HG03432 (cell line): ENCODE results near the gene DCTN4.

Experiments used
- ATAC-seq: cut with Tn5 transposase; IDR thresholded peaks from one replicate; pipeline ENCODE4 v1.9.1; 2021; ENCODE audit warnings: mild to moderate bottlenecking, moderate library complexity; ENCODE audit not compliant: unreplicated experiment

Gene DCTN4

DNA sequence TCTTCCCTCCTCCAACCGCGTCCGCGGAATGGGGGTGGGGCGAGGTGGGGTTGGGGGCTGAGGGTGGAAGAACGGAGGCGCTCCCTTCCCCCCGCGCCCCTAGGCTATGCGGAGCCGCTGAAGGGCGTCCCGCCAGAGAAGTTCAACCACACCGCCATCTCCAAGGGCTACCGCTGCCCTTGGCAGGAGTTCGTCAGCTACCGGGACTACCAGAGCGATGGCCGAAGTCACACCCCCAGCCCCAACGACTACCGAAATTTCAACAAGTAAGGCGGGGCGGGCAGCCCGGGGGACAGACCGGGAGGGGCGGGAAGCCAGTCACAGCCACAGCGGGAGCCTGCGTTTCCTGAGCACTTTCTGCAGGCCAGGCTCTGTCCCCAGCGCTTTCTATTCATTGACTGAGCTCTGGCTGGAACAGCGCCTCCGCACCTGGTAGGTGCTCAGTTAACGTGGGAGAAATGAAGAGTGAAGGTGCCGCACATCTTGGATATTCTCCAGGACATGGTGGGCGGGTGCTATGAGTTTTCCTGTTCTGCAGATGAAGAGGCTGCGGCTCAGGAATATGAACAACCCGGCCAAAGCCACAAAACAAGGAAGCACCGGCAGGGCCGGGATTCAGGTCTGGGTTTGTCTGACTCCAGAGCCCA lies 86.5 kb downstream of the DCTN4 start:
- peak; percentile 52 for ATAC-seq

DNA sequence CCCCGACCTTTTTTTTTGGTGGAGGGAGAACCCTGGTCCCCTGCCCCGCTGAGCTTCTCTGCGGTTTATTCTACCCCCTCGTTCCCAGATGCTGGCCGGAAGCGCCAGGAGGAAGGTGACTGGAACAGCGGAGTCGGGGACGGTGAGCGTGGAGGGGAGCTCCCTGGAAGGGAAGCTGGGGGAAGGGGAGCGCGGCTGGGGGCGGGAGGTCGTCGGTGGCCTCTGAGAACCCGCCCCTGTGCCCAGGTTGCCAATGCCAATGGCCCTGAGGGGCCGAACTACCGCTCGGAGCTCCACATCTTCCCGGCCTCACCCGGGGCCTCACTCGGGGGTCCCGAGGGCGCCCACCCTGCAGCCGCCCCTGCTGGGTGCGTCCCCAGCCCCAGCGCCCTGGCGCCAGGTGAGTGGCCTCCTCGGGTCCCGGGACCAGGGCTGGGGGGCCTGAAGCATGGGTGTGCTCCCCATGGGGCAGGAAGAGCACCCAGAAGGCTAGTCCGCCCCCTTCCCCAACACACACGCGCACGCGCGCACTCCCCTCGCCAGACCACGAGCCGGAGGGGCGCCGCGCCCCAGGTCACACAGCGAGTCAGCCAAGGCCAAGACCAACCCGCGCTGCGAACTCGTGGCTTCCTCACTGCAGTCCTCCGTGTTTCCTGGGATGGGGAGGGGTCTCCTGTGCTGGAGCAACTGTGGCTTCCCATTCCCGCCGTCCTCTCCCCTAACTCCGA lies 87.1 kb downstream of the DCTN4 start:
- ATAC-seq: peak; percentile 35

DNA sequence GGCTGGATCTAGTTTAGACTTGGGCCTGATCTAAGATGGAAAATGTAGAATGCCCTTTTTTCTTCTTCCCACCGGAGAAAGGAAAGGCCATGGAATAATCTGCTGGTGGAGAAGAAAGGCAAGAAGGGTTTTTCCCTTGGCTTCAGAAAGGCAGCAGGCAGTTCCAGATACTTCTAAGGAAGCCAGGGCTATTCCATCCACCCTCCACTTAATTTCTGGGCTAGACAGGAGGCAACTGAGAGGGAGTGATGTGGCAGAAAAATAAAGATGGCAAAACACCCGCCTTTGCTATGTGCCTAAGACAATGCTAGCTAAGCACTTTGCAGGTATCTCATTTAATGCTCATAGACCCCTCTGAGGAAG lies 87.9 kb downstream of the DCTN4 start:
- no peak for ATAC-seq

DNA sequence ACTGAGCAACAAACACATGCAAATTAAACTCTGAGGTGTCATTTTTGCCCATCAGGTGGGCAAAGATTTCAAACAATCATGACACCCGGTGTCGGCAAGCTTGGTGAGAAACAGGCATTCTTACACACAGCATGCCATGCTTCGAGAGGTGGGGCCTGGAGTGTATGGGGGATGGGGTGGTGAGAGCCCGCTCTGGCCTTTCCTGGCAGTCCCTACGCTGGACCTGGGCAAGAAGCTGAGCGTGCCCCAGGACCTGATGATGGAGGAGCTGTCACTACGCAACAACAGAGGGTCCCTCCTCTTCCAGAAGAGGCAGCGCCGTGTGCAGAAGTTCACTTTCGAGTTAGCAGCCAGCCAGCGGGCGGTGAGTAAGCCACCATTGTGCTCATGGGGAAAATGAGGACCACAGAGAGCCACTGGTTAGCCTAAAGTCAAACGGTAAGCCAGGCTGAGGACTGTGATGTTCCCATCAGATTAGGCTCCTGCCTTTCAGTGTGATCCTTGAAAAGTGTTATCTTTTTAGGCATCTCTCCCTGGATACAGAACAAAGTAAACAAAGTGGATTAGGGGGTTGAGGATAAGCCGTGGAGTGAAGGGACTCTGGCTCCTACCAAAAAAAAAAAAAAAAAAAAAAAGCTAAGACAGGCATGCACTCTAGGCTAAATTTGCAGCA lies 88.4 kb downstream of the DCTN4 start:
- no peak for ATAC-seq

DNA sequence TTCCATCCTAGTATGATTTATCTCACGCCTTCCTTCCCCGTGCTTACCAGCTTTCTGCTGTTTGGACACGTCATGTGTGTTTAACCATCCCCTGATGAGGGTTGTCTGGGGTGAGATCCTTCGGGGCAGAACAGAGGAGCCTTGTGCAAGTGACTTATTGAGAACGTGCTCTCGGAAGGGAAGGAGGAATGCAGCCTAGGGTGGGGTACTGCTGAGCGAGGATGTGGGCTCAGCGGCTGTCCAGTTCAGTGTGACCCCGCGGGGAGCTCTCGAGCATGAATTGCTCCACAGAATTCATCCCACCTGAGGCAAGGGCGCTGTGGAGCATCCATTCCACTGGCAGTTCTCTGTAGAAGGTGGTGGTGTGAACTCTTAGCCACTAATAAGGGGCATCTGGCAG lies 93.8 kb downstream of the DCTN4 start:
- ATAC-seq: no peak

DNA sequence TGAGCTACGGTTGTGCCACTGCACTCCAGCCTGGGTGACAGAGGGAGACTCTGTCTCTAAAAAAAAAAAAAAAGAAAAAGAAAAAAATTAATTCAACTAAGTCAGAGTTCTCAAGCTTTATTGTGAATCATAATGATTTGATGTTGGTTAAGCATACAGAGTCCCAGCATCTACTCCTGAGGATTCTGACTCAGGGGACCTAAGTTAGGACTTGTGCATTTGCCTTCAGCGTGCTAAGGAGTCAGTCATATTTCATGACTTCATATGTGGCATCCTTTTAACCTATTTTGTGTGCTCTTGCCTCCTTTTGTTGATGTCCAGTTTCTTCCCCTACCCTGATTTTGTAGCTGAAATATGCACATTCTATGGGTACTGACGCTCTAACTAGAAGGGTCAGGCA lies 94.9 kb downstream of the DCTN4 start:
- no peak for ATAC-seq

DNA sequence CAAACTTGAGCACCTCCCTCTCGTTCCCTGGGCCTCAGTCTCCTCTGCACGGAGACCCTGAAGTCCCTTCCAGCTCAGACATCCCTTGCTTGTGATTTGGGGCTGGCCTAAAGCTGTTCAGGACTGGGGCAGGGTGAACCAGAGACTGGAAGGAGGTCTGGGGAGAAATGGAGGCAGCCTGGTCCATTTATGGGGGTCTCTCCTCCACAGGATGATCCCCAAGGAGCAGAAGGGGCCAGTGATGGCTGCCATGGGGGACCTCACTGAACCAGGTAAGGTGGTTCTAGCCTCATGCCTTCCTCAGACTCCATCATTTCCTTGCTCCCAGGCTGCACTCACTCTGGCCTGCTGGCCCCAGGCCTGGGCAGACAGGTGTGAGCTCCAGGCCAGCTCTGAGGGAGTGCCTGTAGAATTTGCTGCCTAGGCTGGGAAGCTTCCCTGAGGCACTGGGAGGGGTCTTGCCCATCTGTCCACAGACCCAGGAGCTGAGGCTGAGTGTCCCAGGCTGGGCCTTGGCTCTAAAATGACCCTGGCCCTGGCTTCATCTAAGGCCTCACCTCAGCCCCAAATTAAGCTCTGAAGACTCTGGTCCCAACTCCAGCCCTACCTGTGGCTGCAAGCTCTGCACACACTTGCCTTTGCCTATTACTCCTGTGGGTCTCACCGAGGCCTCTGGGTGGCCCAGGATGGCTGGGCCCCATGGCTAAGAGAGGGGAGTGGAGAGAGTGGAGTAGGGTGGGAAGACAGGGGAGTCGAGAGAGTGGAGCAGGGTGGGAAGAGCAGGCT lies 95.9 kb downstream of the DCTN4 start:
- ATAC-seq: no peak

DNA sequence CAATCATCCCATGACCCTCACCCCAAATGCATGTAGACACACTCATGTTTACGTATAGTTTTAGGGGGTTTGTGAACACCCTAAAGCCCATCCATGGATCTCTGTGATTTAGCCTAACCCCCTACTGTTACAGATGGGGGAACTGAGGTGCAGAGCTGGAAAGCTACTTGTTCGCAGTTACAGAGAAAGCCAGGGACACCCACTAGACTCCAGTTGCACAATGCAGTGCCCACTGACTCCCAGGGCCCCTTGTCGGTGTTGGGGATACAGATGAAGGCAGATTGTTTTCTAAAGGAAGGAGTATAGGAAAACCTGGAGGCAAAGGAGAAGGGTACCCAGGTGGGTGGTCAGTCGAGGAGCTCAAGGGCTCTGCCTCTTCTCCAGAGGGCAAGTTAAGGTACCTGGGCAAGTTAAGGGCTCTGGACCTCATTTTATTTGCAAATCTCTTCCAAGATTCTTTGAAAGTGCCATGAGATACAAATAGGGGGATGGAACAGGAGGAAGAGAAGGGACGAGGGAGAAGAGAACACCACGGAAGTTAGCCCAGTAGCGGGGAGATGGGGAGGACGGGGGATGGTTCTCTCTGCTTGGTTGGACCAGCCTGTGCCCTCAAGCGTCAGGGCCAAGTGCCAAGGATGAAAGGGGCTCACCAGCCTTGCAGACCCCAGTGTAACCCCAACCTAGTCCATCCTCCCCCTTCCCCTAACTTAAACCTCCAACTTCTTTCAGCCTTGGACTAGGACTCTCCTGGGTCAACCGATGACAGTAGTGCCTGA lies 96.8 kb downstream of the DCTN4 start:
- ATAC-seq: no peak

DNA sequence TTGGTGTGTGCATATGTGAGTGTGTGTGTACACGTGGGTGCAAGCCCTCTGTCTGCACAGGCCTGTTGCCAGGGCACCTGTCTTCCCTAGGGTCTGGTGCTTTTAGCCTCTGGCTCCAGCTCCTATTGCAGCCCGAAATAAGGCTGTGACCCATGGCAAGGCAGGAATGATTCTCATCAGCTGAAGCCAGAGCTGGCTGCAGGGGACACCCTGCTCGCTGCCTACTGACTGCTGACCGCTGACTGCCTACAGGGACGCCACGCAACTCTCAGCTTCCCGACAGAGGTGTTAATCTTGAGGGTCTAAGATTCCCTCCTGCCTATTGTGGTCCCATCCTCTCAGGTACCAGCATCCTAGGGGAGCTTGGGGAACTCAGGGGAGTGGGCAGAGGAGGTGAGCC lies 97.7 kb downstream of the DCTN4 start, which contains the start of gene MYOZ3:
Gene MYOZ3, plus strand, starts transcription at position 166 of the 400 bp plus-strand sequence. CDS start 1,691 bp downstream, outside the sequence.
- no peak for ATAC-seq

DNA sequence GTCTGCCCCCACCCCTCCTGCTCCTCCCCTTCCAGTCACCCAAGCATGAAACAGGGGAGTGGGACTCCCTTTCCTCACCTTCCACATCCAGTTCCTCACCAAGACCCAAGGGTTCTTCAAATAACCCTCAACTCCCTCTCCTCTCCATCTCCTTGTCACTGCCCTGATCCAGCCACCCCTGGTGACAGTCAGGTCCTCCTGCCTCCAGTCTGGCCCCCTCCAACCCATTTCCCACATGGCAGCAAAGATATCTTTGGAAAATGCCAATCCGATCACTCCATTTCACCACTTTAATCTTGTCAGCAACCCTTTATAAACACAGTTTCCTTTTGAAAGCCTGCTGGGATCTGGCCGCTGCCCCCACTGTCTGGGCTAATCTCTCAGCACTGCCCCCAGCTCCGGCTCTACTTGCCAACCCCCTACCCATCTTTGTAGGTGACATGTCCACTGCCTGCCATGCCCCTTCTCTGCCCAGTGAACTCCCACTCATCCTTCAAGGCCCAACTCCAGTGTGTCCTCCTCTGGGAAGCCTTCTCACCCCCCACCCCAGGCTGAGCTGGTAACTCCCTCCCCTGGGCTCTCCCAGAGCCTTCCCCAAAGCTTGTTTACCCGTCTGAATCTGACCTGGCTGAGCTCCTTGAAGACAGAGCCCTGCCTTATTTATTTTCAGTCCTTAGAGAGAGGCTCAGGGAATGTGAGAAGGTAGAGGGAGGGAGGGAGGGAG lies 98.5 kb downstream of the DCTN4 start:
- no peak for ATAC-seq

DNA sequence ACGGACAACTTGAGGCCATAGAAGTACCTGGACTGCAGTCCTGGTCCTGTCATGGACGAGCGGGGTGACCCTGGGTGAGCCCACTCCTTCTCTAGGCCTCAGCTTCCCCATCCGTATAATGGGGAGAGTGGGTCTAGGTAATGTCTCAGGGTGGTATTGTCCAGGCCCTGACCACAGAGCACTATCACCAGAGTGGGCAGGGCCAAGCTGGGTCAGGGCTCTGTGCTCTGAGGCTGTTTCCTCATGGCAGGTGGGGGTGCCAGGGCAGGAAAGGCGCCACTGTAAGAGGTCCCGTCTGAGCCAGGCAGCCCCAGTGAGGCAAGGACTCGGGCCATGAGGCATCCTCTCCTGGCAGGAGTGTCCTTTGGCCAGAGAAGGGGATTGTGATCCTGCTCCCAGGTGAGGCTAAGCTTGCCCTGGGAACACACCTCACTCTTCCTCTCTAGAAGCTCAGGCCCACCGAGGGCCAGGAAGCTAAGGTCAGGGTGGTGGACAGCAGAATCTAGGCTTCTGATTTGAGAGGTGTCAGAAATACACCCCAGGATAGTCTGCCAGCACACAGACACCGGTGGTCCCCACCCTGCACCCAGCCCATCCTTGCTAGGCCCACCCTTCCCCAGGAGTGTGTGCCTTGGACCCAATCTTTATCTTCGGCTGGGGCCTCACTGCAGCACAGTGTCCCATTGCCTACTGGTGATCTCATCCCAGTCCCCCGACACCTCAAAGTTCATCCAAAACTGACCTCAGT lies 99.3 kb downstream of the DCTN4 start:
- no peak for ATAC-seq

DNA sequence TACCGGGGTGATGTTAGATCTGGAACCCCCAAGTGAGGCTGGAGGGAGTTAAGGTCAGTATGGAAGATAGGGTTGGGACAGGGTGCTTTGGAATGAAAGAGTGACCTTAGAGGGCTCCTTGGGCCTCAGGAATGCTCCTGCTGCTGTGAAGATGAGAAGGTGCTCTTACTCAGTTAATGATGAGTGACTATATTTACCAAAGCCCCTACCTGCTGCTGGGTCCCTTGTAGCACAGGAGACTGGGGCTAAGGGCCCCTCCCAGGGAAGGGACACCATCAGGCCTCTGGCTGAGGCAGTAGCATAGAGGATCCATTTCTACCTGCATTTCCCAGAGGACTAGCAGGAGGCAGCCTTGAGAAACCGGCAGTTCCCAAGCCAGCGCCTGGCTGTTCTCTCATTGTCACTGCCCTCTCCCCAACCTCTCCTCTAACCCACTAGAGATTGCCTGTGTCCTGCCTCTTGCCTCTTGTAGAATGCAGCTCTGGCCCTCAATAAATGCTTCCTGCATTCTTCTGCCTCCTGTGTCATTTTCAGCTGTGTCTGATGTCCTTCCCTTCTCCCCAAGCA lies 100.0 kb downstream of the DCTN4 start:
- no peak for ATAC-seq
